ENCODE measurements around the gene JAM3.
A peak's percentile ranks its signal among the peaks of the same experiment; 100 is the strongest.

The JAM3 gene

DNA sequence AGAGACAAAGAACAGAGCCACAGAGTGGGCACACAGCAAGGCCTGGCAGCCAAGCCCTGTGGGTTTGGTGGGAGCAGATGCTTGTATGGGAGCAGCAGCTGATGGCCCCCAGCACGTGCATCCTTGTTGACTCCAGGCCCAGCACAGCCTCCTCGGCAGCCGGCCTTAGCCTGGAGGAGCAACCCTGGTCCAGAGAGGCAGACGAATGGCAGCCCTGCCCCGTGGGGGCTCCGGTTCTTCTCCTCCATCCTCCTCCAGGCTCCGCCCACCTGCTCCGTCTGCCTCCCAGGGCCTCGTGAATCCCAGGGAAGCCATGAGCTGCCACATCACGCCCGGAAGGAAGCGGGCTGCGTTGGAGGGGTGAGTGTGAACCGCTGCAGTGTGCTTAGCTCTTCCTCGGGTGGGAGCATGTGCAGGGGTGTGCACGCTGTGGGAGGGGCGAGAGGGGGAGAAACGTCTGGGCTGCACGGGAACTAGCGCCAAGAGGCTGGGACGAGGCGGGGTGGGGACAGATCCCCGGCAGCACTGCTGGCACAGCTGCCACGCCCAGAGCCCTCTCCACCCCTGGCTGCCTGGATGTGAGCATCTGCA is 36.3 kb upstream of the JAM3 start:
- H3K4me3 ChIP-seq (ENCODE audit: low read depth, low read length): no peak overlapping the region
- DNase-seq (ENCODE audit: low read depth, low spot score): no peak
- in situ Hi-C loops (cut with HindIII; ENCODE audit: low sequenced_read_pairs): no loop called here
- TF ChIP-seq, protein P1, sequence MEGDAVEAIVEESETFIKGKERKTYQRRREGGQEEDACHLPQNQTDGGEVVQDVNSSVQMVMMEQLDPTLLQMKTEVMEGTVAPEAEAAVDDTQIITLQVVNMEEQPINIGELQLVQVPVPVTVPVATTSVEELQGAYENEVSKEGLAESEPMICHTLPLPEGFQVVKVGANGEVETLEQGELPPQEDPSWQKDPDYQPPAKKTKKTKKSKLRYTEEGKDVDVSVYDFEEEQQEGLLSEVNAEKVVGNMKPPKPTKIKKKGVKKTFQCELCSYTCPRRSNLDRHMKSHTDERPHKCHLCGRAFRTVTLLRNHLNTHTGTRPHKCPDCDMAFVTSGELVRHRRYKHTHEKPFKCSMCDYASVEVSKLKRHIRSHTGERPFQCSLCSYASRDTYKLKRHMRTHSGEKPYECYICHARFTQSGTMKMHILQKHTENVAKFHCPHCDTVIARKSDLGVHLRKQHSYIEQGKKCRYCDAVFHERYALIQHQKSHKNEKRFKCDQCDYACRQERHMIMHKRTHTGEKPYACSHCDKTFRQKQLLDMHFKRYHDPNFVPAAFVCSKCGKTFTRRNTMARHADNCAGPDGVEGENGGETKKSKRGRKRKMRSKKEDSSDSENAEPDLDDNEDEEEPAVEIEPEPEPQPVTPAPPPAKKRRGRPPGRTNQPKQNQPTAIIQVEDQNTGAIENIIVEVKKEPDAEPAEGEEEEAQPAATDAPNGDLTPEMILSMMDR (IDR thresholded peaks at IDR 0.05; ENCODE audit: low read depth, low read length): no peak

DNA sequence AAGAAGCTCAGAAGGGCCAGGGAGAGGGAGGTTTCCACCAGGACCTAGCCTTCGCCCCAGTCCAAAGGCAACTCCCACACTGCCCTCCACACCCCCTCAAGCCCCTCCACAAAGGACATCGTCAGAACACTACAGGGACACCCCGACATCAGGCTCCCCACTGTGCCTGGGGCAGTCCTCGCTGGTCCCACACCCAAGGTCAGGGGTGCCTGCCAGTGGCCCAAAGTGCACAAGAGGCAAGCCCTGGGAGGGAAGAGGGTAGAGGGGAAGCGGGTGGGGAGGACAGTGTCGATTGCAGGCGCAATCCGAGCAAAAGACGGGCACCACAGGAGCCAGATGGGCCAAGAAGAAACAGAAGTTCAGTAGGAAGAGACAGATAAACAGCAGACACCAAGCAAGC is 35.6 kb upstream of the JAM3 start:
- H3K4me3 ChIP-seq (ENCODE audit: low read depth, low read length): no peak overlapping the region
- in situ Hi-C loops (cut with HindIII; ENCODE audit: low sequenced_read_pairs): no loop called here
- no peak for DNase-seq (ENCODE audit: low read depth, low spot score)
- TF ChIP-seq, protein P1 (IDR thresholded peaks at IDR 0.05; ENCODE audit: low read depth, low read length): no peak

DNA sequence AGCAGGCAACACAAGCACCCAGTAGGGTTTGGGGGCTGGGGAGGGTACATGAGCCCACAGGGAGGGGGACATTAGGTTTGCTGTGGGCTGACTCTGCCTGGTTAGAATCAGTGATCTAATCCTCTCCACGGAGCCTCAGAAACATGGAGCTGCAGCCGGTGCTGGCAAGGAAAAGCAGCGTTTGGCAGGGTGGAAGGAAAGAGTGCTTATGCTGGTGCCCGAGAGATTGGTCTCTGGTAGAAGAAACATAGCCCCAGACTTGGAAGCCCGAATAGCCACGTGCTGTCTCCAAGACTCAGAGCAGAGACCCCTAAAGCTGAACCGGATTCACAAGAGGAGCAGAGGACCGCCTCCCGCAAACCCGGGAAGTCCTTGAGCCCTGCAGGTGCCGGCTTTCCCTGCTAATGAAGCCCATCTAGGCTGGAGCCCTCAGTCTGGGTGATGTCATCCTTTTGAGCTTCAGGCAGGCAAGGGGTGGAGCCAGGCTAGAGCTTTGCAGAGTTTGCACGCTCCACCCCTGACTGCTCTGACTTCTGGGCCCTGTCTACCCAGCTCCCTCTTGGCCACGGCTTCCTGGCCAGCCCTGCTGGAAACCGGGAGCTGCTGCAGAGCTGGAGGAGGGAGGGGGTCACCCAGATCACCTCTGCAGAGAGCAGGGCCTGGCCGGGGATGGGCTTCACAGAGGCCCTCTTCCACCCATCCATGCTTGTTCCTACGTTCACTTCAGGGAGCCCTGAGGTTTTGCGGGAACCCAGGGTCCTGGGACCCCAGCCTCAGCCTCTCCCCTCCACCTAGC is 35.0 kb upstream of the JAM3 start:
- in situ Hi-C loops (cut with HindIII; ENCODE audit: low sequenced_read_pairs): no loop called here
- peak; percentile 82 for DNase-seq (ENCODE audit: low read depth, low spot score)
- TF ChIP-seq, protein P1 (IDR thresholded peaks at IDR 0.05; ENCODE audit: low read depth, low read length): no peak
- no peak overlapping the region for H3K4me3 ChIP-seq (ENCODE audit: low read depth, low read length)

DNA sequence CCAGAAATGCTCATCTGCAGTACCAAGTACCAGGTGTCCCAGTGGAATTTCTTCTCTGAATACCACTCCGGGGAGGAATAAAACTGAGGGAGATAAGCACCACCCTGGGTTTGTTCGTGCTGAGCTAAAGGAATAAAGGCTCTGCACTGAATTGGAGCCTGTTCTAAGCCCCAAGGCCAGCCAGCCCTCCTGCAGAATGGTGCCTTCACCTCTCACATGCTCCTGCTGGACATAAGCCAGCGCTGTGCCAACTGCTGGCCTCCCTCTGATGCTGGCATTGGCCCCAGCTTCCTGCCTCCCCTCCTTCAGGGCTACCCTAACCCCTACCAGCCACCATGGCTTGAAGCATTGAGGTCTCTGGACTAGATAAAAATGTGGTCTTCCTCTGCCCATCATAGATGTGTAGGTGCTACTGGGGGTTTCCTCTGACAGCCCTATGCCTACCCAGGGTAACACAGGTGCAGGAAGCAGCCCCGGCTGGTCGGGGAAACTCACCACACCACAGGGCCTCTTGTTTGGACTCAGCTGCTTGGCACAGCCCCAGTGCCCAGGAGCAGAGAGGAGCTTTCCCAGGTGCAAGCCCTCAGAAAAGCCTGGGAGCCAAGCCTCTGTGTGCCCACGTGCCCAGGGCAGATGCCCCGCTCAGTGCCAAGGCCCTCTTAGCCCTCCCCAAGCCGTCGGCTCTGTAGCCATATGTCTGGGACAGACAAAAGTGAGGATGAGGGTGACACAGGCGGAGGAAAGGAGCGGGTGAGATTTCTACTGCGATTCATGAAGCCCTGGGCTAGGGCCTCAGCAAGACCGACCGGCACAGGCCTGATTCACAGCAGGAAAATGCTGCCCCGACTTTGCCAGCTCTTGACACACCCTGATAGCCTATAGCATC is 34.1 kb upstream of the JAM3 start:
- in situ Hi-C loops (cut with HindIII; ENCODE audit: low sequenced_read_pairs): no loop called here
- no peak for DNase-seq (ENCODE audit: low read depth, low spot score)
- no peak overlapping the region for H3K4me3 ChIP-seq (ENCODE audit: low read depth, low read length)
- TF ChIP-seq, protein P1 (IDR thresholded peaks at IDR 0.05; ENCODE audit: low read depth, low read length): no peak

DNA sequence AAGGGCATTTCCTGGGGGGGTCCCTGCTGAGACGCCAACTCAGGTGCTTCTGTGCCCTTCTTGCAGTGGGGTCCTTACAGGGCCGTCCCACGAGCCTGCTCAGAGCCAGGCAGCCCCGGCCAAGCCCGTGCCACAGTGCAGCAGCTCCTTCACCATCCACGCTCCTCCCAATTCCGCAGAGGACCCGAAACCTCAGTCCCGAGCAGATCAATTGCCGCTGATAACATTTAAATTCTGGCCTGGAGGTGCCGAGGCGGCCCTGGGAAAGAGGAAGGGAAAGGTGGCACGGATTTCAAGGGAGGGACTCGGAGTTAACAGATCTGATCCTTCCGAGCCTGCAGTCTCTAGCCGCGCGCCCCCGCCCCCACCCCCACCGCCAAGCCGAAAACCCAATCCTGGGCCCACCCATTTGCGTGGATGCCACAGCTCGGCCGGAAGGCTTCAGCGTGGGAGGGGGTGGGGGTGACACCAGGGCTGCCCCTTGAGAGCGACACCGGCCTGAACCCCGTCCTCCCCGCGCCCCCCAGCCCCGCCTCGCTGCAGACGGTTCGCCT is 32.3 kb upstream of the JAM3 start:
- no peak for DNase-seq (ENCODE audit: low read depth, low spot score)
- H3K4me3 ChIP-seq (ENCODE audit: low read depth, low read length): peak overlapping the region; percentile 51
- in situ Hi-C loops (cut with HindIII; ENCODE audit: low sequenced_read_pairs): no loop called here
- TF ChIP-seq, protein P1 (IDR thresholded peaks at IDR 0.05; ENCODE audit: low read depth, low read length): no peak

All from astrocyte of the spinal cord (primary cell).